GM19099 (cell line): Measurements from ENCODE around the gene DERA.

Experiments
- POLR2A ChIP-seq: IDR thresholded peaks from 3 replicates; pipeline ENCODE4 v1.6.1; 2011; ENCODE audit warnings: low read depth; ENCODE audit not compliant: insufficient read length; ENCODE audit errors: extremely low read depth

Gene DERA

GRCh38 chr12:15892645-15893259 is 18.4 kb upstream of the DERA start:
- no peak for TF ChIP-seq POLR2A

DNA sequence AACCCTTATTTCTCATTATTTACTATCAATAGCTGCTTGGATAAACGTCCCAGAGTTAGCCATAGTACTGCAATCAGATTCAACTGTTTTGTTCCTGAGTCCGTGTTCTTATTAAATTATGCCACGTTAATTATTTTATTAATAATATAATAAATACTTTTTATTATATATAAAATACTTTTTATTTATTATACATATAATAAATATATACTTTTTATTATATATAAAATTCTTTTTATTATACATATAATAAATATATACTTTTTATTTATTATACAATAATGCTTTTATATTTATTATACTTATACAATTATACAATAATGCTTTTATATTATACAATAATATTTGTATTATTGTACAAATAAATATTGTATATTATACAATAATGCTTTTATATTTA is 17.9 kb upstream of the DERA start:
- TF ChIP-seq POLR2A, result no peak

- no peak for TF ChIP-seq POLR2A
Measured at GRCh38 chr12:15896867-15897266, 14.3 kb upstream of the DERA start.

DNA sequence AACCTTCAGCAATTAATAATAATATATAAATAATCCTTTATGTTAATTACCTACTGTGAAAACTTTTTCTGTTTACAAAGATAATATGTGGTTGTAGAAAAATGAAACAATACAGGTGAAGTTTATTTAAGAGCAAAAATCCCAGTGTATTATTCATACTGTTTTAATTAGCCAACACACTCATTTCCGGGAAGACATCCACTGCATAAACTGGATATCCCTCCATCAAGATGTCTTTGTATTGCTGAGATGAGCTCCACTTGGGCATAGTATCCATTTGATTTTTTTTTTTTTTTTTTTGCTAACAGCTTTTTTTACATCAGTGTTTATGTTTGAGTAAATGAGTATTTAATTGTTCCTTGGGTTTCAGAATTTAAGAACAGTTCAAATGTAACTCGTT is 13.7 kb upstream of the DERA start:
- no peak for TF ChIP-seq POLR2A

- no peak for TF ChIP-seq POLR2A
Measured at GRCh38 chr12:15899282-15899870, 11.8 kb upstream of the DERA start.

GRCh38 chr12:15904378-15904920 is 6.7 kb upstream of the DERA start:
- TF ChIP-seq POLR2A, result no peak

DNA sequence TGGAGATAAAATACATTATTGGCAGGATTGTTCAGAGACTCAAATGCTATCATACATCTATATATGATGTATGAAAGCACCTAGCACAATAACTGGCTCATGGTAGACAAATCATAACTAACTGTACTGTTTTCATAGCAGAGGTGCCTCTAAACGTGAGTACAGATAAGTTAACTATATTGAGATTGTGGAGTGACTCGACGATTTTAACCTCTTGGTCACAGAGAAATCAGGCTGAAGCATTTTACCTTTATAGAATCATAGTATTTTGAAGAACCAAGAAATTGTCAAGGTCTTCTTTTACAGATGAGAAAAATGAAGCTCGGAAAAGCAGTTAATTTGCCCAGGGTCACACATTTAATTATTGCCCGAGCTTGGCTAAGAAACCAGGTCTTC is 666 bp upstream of the DERA start:
- TF ChIP-seq POLR2A, result no peak

- TF ChIP-seq POLR2A, result no peak
Measured at GRCh38 chr12:15918066-15918465, 6.9 kb downstream of the DERA start.

DNA sequence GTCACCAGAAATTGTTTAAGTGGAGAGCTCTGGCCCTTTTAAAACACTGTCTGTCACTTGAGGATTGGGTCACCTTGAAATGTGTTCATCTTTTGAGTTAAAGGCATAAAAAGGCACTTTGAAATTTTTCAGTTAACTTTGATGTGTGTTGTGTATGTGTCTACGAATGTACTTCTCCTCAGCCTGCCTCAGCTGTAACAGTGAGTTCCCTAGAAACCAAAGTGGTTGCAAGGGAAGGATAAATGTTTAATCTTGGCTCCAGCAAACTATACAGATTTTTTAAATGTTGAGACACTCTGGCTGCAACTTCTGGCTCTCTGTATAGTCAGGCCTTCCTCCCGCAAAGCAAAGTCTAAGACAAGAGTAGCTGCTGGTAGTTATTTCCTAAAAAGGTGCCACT is 8.3 kb downstream of the DERA start:
- TF ChIP-seq POLR2A, result no peak

- no peak for TF ChIP-seq POLR2A
Measured at GRCh38 chr12:15924956-15925355, 13.8 kb downstream of the DERA start.

GRCh38 chr12:15928346-15928745 is 17.2 kb downstream of the DERA start:
- TF ChIP-seq POLR2A, result no peak

GRCh38 chr12:15928870-15929571 is 17.9 kb downstream of the DERA start:
- TF ChIP-seq POLR2A, result no peak

DNA sequence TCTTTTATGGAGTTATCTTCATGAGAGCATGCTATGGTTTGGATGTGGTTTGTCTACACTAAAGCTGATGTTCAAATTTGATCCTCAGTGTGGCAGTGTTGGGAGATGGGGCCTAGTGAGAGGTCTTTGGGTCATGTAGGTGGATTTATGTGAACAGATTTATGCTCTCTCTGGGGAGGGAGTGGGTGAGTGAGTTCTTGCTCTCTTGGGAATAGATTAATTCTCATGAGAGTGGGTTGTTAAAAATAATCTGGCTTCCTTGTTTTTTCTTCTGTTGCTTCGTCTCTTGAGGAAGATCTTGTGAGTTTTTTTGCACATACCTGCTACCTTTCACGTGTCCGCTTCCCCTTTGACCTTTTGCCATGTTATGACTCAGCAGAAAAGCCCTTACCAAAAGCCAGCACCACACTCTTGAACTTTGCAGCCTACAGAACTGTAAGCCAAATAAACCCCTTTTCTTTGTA is 20.5 kb downstream of the DERA start:
- TF ChIP-seq POLR2A, result no peak

- no peak for TF ChIP-seq POLR2A
Measured at GRCh38 chr12:15932327-15932726, 21.2 kb downstream of the DERA start.

DNA sequence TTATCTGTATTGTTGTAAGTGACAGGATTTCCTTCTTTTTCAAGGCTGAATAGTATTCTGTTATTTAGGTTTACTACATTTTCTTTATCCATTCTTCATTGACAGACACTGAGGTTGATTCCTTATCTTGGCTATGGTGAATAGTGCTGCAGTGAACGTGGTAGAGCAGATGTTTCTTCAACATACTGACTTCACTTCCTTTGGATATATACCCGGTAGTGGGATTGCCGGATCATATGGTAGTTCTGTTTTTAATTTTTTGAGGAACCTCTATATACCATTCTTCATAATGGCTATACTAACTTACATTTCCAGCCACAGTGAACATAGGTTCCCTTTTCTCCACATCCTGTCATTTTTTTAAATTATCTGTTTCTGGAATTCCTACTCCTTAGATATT is 21.8 kb downstream of the DERA start:
- no peak for TF ChIP-seq POLR2A

- TF ChIP-seq POLR2A, result no peak
Measured at GRCh38 chr12:15933751-15934150, 22.6 kb downstream of the DERA start.
